ENCODE measurements around the gene CD83. TPM values are rescaled to one million over a fixed set of nuclear protein-coding genes. Genes with fewer than 3 reads are reported as not detected.

Gene CD83
- total RNA-seq, 4 donors from 2014 or later: 4.9 to 20.4 (median 12.4) TPM

- no peak for ATAC-seq (ENCODE audit: low FRiP score)
- no peak for TF ChIP-seq CTCF (IDR thresholded peaks at IDR 0.05)
- no peak for DNase-seq (ENCODE audit: low spot score)
These were observed 55.0 kb downstream of the CD83 start for GRCh38 chr6:14172562-14172961.

DNA sequence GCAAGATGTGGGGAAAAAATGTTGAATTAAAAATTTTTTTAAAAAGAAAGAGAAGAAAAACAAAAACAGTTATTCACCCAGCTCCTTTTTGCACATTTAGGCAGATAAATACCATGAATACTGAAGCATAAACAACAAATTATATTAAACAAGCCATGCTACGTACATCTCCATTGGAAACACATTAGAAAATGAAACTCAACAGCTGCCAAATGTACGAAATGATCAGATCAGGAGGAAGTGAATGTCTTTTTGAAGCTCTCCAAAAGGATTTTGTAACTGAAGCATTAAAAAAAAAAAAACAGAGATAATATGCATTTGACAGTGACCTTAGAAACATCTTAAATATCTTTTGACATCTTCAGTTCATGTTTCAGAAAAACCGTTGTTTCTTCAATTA lies 56.7 kb downstream of the CD83 start:
- TF ChIP-seq CTCF (IDR thresholded peaks at IDR 0.05): no peak
- DNase-seq (ENCODE audit: low spot score) (no peak), ATAC-seq (ENCODE audit: low FRiP score) (no peak)

- DNase-seq (ENCODE audit: low spot score) (no peak), ATAC-seq (ENCODE audit: low FRiP score) (no peak)
- no peak for TF ChIP-seq CTCF (IDR thresholded peaks at IDR 0.05)
These were observed 57.4 kb downstream of the CD83 start for GRCh38 chr6:14174996-14175395.

DNA sequence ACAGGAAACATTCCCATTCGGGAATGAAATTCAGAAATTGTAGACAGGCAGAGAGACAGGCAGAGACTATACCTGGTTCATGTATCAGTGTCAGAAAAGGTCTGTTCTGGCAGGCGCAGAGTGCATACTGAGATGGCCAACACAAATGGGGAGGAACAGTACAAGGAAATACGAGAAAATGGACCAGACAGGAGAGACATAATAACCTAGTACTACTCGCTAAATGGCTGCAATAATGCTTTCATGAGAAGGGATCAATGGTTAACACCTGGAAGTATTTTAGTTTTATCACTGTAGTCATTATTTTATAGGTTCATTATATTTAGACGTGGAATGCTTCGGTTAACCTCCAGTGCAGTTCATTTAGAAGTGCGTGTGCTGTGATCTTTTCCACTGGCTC lies 58.9 kb downstream of the CD83 start:
- no peak for TF ChIP-seq CTCF (IDR thresholded peaks at IDR 0.05)
- ATAC-seq (ENCODE audit: low FRiP score) (no peak), DNase-seq (ENCODE audit: low spot score) (no peak)

DNA sequence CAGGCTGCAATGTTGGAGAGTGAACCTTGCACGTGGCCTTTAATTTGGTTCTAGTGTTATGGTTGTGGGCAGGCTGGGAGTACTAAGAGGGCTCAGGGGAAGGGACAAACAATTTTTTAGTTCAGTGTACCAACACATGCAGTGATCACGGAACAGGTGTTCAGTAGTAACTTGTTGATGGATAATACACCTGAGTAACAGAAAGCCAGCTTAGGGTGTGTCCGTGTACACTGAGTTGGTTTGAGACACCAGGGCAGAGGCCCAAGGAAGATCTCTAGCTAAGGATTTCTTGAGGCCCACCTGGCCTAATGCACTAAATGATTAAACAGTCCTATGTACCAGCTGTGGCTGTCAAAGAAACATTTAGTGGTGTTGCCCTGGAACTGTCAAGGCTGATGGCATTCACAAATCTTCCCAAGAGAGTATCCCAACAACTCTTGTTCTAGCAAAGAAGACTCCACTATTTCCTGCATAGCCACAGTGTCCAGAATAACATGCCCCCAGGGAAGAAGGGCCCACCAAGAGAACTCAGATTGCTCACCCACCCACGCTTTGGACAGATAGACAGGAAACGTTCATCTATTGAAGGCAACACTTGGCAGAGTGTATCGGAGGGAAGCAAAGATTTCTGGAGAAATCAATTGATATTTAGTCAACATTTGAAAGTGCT lies 60.0 kb downstream of the CD83 start:
- ATAC-seq (ENCODE audit: low FRiP score): no peak
- no peak for DNase-seq (ENCODE audit: low spot score)
- no peak for TF ChIP-seq CTCF (IDR thresholded peaks at IDR 0.05)

GRCh38 chr6:14178083-14178445 lies 60.5 kb downstream of the CD83 start:
- ATAC-seq (ENCODE audit: low FRiP score) (no peak), DNase-seq (ENCODE audit: low spot score) (no peak)
- no peak for TF ChIP-seq CTCF (IDR thresholded peaks at IDR 0.05)

DNA sequence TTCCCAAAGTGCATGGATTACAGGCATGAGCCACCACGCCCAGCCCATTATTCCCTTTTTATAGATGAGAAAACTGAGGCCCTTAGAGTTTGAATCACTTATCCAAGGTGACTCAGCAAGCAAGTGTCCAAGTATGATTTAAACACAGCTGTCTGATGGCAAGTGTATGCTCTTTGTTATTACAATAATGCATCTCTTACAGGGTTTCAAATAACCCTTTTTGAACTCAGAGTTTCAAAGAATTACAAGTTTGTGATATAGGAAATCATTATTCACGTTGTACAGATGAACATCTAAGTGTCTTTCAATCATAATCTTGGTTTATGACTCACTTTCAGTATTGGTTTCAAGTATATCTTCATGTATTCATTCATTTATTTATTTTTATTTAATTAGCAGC lies 63.0 kb downstream of the CD83 start:
- no peak for TF ChIP-seq CTCF (IDR thresholded peaks at IDR 0.05)
- DNase-seq (ENCODE audit: low spot score) (no peak), ATAC-seq (ENCODE audit: low FRiP score) (no peak)

Measured in omental fat pad (tissue), 4 donors.